WTC11 (cell line): ENCODE data around the gene SEC61A2. TPM values are rescaled to one million over a fixed set of nuclear protein-coding genes. Genes with fewer than 3 reads are reported as not detected.
A peak's percentile ranks its signal among the peaks of the same experiment; 100 is the strongest.

Source experiments
- ATAC-seq: fragments of 200-7000 bp; cut with Tn5 transposase; 2 replicates; pipeline ENCODE4 v1.10.0; 2021; ENCODE audit warnings: mild to moderate bottlenecking, moderate library complexity
- CTCF ChIA-PET: fragments of 300-600 bp; sonication (Branson Sonifier 250); formaldehyde crosslinking; loops from one replicate; lab custom pipeline; 2021; ENCODE audit warnings: antibody characterized with exemption; lab: Charles Lee
- POLR2A ChIA-PET: fragments of 350-600 bp; sonication (Branson Sonifier 250); formaldehyde crosslinking; loops from one replicate; lab custom pipeline; 2021; ENCODE audit warnings: antibody characterized with exemption; lab: Charles Lee
- DNase-seq: peaks from one replicate; pipeline ENCODE4 v3.0.0; 2021; ENCODE audit warnings: low spot score
- H3K27ac Mint-ChIP-seq: 2 replicates; pipeline ENCODE4 v1.8.0; 2021; ENCODE audit warnings: mixed read lengths
- H3K27me3 Mint-ChIP-seq: 2 replicates; pipeline ENCODE4 v1.8.0; 2021; ENCODE audit warnings: low read depth, mild to moderate bottlenecking, moderate library complexity, mixed read lengths
- H3K36me3 Mint-ChIP-seq: 2 replicates; pipeline ENCODE4 v1.8.0; 2021; ENCODE audit warnings: mixed read lengths
- H3K4me1 Mint-ChIP-seq: 2 replicates; pipeline ENCODE4 v1.8.0; 2022; ENCODE audit warnings: mixed read lengths
- H3K4me3 Mint-ChIP-seq: 2 replicates; pipeline ENCODE4 v1.8.0; 2021; ENCODE audit warnings: mild to moderate bottlenecking, moderate library complexity, mixed read lengths
- H3K9me3 Mint-ChIP-seq: 2 replicates; pipeline ENCODE4 v1.8.0; 2021; ENCODE audit warnings: mixed read lengths
- ATF6 ChIP-seq: sonication (generic); formaldehyde crosslinking; IDR thresholded peaks from 2 replicates; pipeline ENCODE4 v1.8.1; 2023; ENCODE audit warnings: mild to moderate bottlenecking, missing genetic modification reagents
- CDX4 ChIP-seq: fragments of 250-450 bp; sonication (Bioruptor Pico); IDR thresholded peaks from 2 replicates; pipeline ENCODE4 v1.9.0; 2021; ENCODE audit warnings: moderate library complexity, mild to moderate bottlenecking, inconsistent platforms, borderline replicate concordance
- CREM ChIP-seq: sonication (generic); formaldehyde crosslinking; IDR thresholded peaks from 2 replicates; pipeline ENCODE4 v1.8.1; 2022; ENCODE audit warnings: mild to moderate bottlenecking, missing genetic modification reagents, moderate library complexity
- CTCF ChIP-seq: fragments of 200-600 bp; IDR thresholded peaks from 2 replicates; pipeline ENCODE4 v1.8.0; 2022; ENCODE audit warnings: antibody characterized with exemption
- E2F4 ChIP-seq: sonication (generic); formaldehyde crosslinking; IDR thresholded peaks from 2 replicates; pipeline ENCODE4 v1.8.1; 2022; ENCODE audit warnings: low read depth, mild to moderate bottlenecking, moderate library complexity, missing genetic modification reagents, borderline replicate concordance
- E2F5 ChIP-seq: sonication (generic); formaldehyde crosslinking; IDR thresholded peaks from 2 replicates; pipeline ENCODE4 v1.8.1; 2022; ENCODE audit warnings: mild to moderate bottlenecking, moderate library complexity, missing genetic modification reagents
- ERG ChIP-seq: fragments of 250-450 bp; sonication (Bioruptor Pico); IDR thresholded peaks from 2 replicates; pipeline ENCODE4 v1.8.0; 2021; ENCODE audit warnings: mild to moderate bottlenecking
- ETV6 ChIP-seq: sonication (generic); formaldehyde crosslinking; IDR thresholded peaks from 2 replicates; pipeline ENCODE4 v1.8.1; 2022; ENCODE audit warnings: mild to moderate bottlenecking, missing genetic modification reagents
- FOXP4 ChIP-seq: sonication (generic); formaldehyde crosslinking; IDR thresholded peaks from 2 replicates; pipeline ENCODE4 v1.8.0; 2022; ENCODE audit warnings: mild to moderate bottlenecking, missing genetic modification reagents
- HMGA2 ChIP-seq: fragments of 250-450 bp; sonication (Bioruptor Pico); IDR thresholded peaks from 2 replicates; pipeline ENCODE4 v1.4.0; 2021; ENCODE audit warnings: mild to moderate bottlenecking, moderate library complexity
- MXD4 ChIP-seq: fragments of 250-450 bp; sonication (Bioruptor Pico); IDR thresholded peaks from 2 replicates; pipeline ENCODE4 v1.8.0; 2021; ENCODE audit warnings: mild to moderate bottlenecking, moderate library complexity, borderline replicate concordance
- NFYB ChIP-seq: sonication (generic); formaldehyde crosslinking; conservative IDR thresholded peaks from 2 replicates; pipeline ENCODE4 v1.8.0; 2022; ENCODE audit warnings: low read depth, missing genetic modification reagents
- NR2C2 ChIP-seq: sonication (generic); formaldehyde crosslinking; IDR thresholded peaks from 2 replicates; pipeline ENCODE4 v1.8.0; 2022; ENCODE audit warnings: mild to moderate bottlenecking, missing genetic modification reagents
- TCF7 ChIP-seq: sonication (generic); formaldehyde crosslinking; IDR thresholded peaks from 2 replicates; pipeline ENCODE4 v1.8.0; 2022; ENCODE audit warnings: mild to moderate bottlenecking, low read depth, missing genetic modification reagents, moderate library complexity
- ZMAT4 ChIP-seq: fragments of 250-450 bp; sonication (Bioruptor Pico); IDR thresholded peaks from 2 replicates; pipeline ENCODE4 v1.9.0; 2021; ENCODE audit warnings: mild to moderate bottlenecking
- ZNF138 ChIP-seq: sonication (generic); formaldehyde crosslinking; conservative IDR thresholded peaks from 2 replicates; pipeline ENCODE4 v1.8.1; 2022; ENCODE audit warnings: mild to moderate bottlenecking, moderate library complexity, missing genetic modification reagents
- ZNF263 ChIP-seq: sonication (generic); formaldehyde crosslinking; IDR thresholded peaks from 2 replicates; pipeline ENCODE4 v1.8.1; 2022; ENCODE audit warnings: low read depth, mild to moderate bottlenecking, moderate library complexity, missing genetic modification reagents
- ZSCAN18 ChIP-seq: fragments of 250-450 bp; sonication (Bioruptor Pico); IDR thresholded peaks from 2 replicates; pipeline ENCODE4 v2.1.2; 2022; ENCODE audit warnings: mild to moderate bottlenecking, moderate library complexity
- total RNA-seq: library from RNA; stranded (reverse); gene quantifications from 3 replicates; pipeline ENCODE4 v1.2.3, GENCODE V29; 2021

Gene SEC61A2
- total RNA-seq, 1 experiment from 2014 or later: 19.0 TPM

GRCh38 chr10:12214093-12214492 is 84.6 kb downstream of the SEC61A2 start (continued):
- TF ChIP-seq E2F5 (no peak), ERG (no peak), ZSCAN18 (CRISPR knock-in tag) (no peak), MXD4 (CRISPR knock-in tag) (no peak), ATF6 (no peak), NR2C2 (CRISPR knock-in tag) (no peak), FOXP4 (no peak), ZMAT4 (CRISPR knock-in tag) (no peak), ETV6 (CRISPR knock-in tag) (no peak), ZNF138 (CRISPR knock-in tag) (no peak)

- ATAC-seq (no peak), DNase-seq (no peak)
- no peaks in the 10 kb centered on the region for H3K27me3 Mint-ChIP-seq
- H3K4me3 Mint-ChIP-seq: no peak overlapping the region
- H3K27ac Mint-ChIP-seq: peak overlapping the region; percentile 88
- POLR2A ChIA-PET: no interaction called here
- no peaks in the 10 kb centered on the region for H3K4me1 Mint-ChIP-seq
- TF ChIP-seq CDX4 (CRISPR knock-in tag) (no peak), NFYB (no peak), TCF7 (CRISPR knock-in tag) (no peak), HMGA2 (CRISPR knock-in tag) (no peak), CREM (CRISPR knock-in tag) (no peak), ZNF263 (no peak), E2F4 (CRISPR knock-in tag) (no peak), CTCF (peak; percentile 51; the same call in 1 of the 2 replicates)
- peaks cover 4% of the 10 kb centered on the region; the same call in 1 of the 2 replicates for H3K9me3 Mint-ChIP-seq
- CTCF ChIA-PET: interaction anchor here (0.6 to 1.2 kb wide), 5 partner anchors 12 to 224 kb away, joined by 3 to 5 read pairs (median 3); partner anchors contain the start of genes CDC123 and NUDT5
- H3K36me3 Mint-ChIP-seq: peaks cover 61% of the 10 kb centered on the region
Observed at GRCh38 chr10:12214763-12215218, 85.3 kb downstream of the SEC61A2 start.
